HepG2 (cell line): ENCODE measurements around the gene KRT82. TPM values are rescaled to one million over a fixed set of nuclear protein-coding genes. Genes with fewer than 3 reads are reported as not detected.

Experiments
- ATAC-seq: fragments of 200-7000 bp; cut with Tn5 transposase; 3 replicates; pipeline ENCODE4 v1.9.1; 2020; ENCODE audit warnings: mild to moderate bottlenecking, moderate library complexity
- BruUV-seq: library from RNA; stranded (reverse); fragments of 400-500 nt; replicated peaks from 2 replicates; lab custom pipeline; 2021; lab: Mats Ljungman, UMichigan
- CTCF ChIA-PET: fragments of 300-600 bp; formaldehyde crosslinking; extraction: SDS; loops from one replicate; lab custom pipeline; 2021; ENCODE audit warnings: low total read pairs, inconsistent platforms, low intra/inter-chr PET ratio; lab: Yijun Ruan, JAX
- POLR2A ChIA-PET: fragments of 350-600 bp; sonication (Branson Sonifier 250); formaldehyde crosslinking; loops from one replicate; lab custom pipeline; 2020; ENCODE audit warnings: antibody characterized with exemption, inconsistent platforms; lab: Yijun Ruan, JAX
- DNase-seq: peaks from one replicate; pipeline ENCODE4 v3.0.0-alpha.2; 2015; ENCODE audit warnings: low spot score
- FAIRE-seq: peaks from 3 replicates; lab custom pipeline; 2011; peaks lifted over from hg19 to GRCh38; lab: Jason Lieb, UNC
- H2AFZ ChIP-seq: one replicate; pipeline ENCODE4 v1.6.1; 2011; ENCODE audit warnings: low read length, inconsistent platforms
- H3K27ac ChIP-seq: fragments of 300-600 bp; 3 replicates; pipeline ENCODE4 v1.8.0; 2011; ENCODE audit warnings: mixed run types, mild to moderate bottlenecking, mixed read lengths, low read length, inconsistent platforms; ENCODE audit not compliant: insufficient read depth; ENCODE audit errors: extremely low read length
- H3K27me3 ChIP-seq, 2 experiments: fragments of 200-600 bp in 1 of 2; 2 replicates in 1 of 2; 3 replicates in 1 of 2; pipeline versions ENCODE4 v1.6.0 to v1.8.0; 2011; ENCODE audit warnings: low read length in 2 of 2, mild to moderate bottlenecking in 2 of 2, moderate library complexity in 2 of 2, inconsistent platforms in 1 of 2; ENCODE audit not compliant: insufficient read depth in 2 of 2, control insufficient read depth in 1 of 2
- H3K36me3 ChIP-seq, 2 experiments: fragments of 200-600 bp in 1 of 2; replicated peaks in 1 of 2; 2 replicates in 1 of 2; 3 replicates in 1 of 2; pipeline versions ENCODE4 v1.5.1 to v1.8.0; 2011; ENCODE audit warnings: low read length in 2 of 2, inconsistent platforms in 1 of 2; ENCODE audit not compliant: insufficient read depth in 2 of 2, control insufficient read depth in 1 of 2
- H3K4me1 ChIP-seq: 2 replicates; pipeline ENCODE4 v1.5.1; 2012; ENCODE audit warnings: low read length, inconsistent platforms; ENCODE audit not compliant: insufficient read depth
- H3K4me2 ChIP-seq: 2 replicates; pipeline ENCODE4 v1.6.0; 2011; ENCODE audit warnings: low read depth, low read length, inconsistent platforms
- H3K4me3 ChIP-seq, 3 experiments: fragments of 200-600 bp in 1 of 3; sonication (generic), shearing (Covaris generic) in 1 of 3; replicated peaks in 1 of 3; 2 replicates each; pipeline ENCODE4 v1.5.1; 2011 to 2016; ENCODE audit warnings: low read length in 3 of 3, inconsistent platforms in 2 of 3, low read depth in 2 of 3, mild to moderate bottlenecking in 2 of 3, control low read depth in 1 of 3, mixed read lengths in 1 of 3; ENCODE audit not compliant: insufficient read depth in 1 of 3
- H3K79me2 ChIP-seq: one replicate; pipeline ENCODE4 v1.6.1; 2011; ENCODE audit warnings: low read length, inconsistent platforms; ENCODE audit not compliant: insufficient read depth
- H3K9ac ChIP-seq: 2 replicates; pipeline ENCODE4 v1.6.0; 2011; ENCODE audit warnings: mild to moderate bottlenecking, low read depth, low read length, inconsistent platforms; ENCODE audit not compliant: insufficient read depth
- H3K9me3 ChIP-seq: 2 replicates; pipeline ENCODE4 v1.5.1; 2012; ENCODE audit warnings: mild to moderate bottlenecking, low read length
- H4K20me1 ChIP-seq: 2 replicates; pipeline ENCODE4 v1.6.0; 2011; ENCODE audit warnings: inconsistent platforms, mild to moderate bottlenecking, low read length, moderate library complexity; ENCODE audit not compliant: insufficient read depth
- GRHL1 ChIP-seq: sonication (generic); formaldehyde crosslinking; conservative IDR thresholded peaks from 2 replicates; pipeline ENCODE4 v1.8.0; 2022; ENCODE audit warnings: missing genetic modification reagents
- GTF3A ChIP-seq: sonication (generic); formaldehyde crosslinking; conservative IDR thresholded peaks from 2 replicates; pipeline ENCODE4 v1.4.0; 2020; ENCODE audit warnings: mild to moderate bottlenecking, missing genetic modification reagents
- HOXD1 ChIP-seq: sonication (generic); formaldehyde crosslinking; IDR thresholded peaks from 2 replicates; pipeline ENCODE4 v1.5.0; 2020; ENCODE audit warnings: missing genetic modification reagents
- JUND ChIP-seq: sonication (generic); formaldehyde crosslinking; IDR thresholded peaks from 2 replicates; pipeline ENCODE4 v1.8.0; 2022; ENCODE audit warnings: mild to moderate bottlenecking, missing genetic modification reagents
- KLF15 ChIP-seq: sonication (generic); formaldehyde crosslinking; IDR thresholded peaks from 2 replicates; pipeline ENCODE4 v1.8.1; 2023; ENCODE audit warnings: borderline replicate concordance, mild to moderate bottlenecking, inconsistent platforms, missing genetic modification reagents, mixed read lengths
- NFE2 ChIP-seq: sonication (generic); formaldehyde crosslinking; IDR thresholded peaks from 2 replicates; pipeline ENCODE4 v1.4.0; 2020; ENCODE audit warnings: missing genetic modification reagents
- NFE2L1 ChIP-seq: sonication (generic); formaldehyde crosslinking; IDR thresholded peaks from 2 replicates; pipeline ENCODE4 v1.4.0; 2020; ENCODE audit warnings: missing genetic modification reagents, mild to moderate bottlenecking, borderline replicate concordance
- PAWR ChIP-seq: sonication (generic); formaldehyde crosslinking; IDR thresholded peaks from 2 replicates; pipeline ENCODE4 v1.4.0; 2020; ENCODE audit warnings: missing genetic modification reagents, mild to moderate bottlenecking, borderline replicate concordance
- PBX3 ChIP-seq: sonication (generic); formaldehyde crosslinking; IDR thresholded peaks from 2 replicates; pipeline ENCODE4 v1.8.1; 2023; ENCODE audit warnings: missing genetic modification reagents, inconsistent platforms, borderline replicate concordance
- RAD51 ChIP-seq: fragments of 450-650 bp; IDR thresholded peaks from 2 replicates; pipeline ENCODE4 v1.6.1; 2016; ENCODE audit warnings: borderline replicate concordance
- ZBTB20 ChIP-seq: sonication (generic); formaldehyde crosslinking; IDR thresholded peaks from 2 replicates; pipeline ENCODE4 v1.8.1; 2023; ENCODE audit warnings: missing genetic modification reagents, low read depth, mild to moderate bottlenecking, borderline replicate concordance
- ZBTB39 ChIP-seq: sonication (generic); formaldehyde crosslinking; IDR thresholded peaks from 2 replicates; pipeline ENCODE4 v1.5.0; 2020; ENCODE audit warnings: missing genetic modification reagents
- ZFP36L2 ChIP-seq: sonication (generic); formaldehyde crosslinking; IDR thresholded peaks from 2 replicates; pipeline ENCODE4 v1.4.0; 2020; ENCODE audit warnings: missing genetic modification reagents
- ZNF124 ChIP-seq: sonication (generic); formaldehyde crosslinking; IDR thresholded peaks from 2 replicates; pipeline ENCODE4 v1.4.0; 2020; ENCODE audit warnings: missing genetic modification reagents
- ZNF251 ChIP-seq: sonication (generic); formaldehyde crosslinking; IDR thresholded peaks from 2 replicates; pipeline ENCODE4 v1.9.0; 2021; ENCODE audit warnings: mild to moderate bottlenecking, missing genetic modification reagents
- ZNF333 ChIP-seq: sonication (generic); formaldehyde crosslinking; IDR thresholded peaks from 2 replicates; pipeline ENCODE4 v1.4.0; 2020; ENCODE audit warnings: mild to moderate bottlenecking, missing genetic modification reagents, borderline replicate concordance
- ZNF749 ChIP-seq: sonication (generic); formaldehyde crosslinking; IDR thresholded peaks from 2 replicates; pipeline ENCODE4 v1.8.0; 2022; ENCODE audit warnings: mild to moderate bottlenecking, missing genetic modification reagents, moderate library complexity, borderline replicate concordance
- ZNF75D ChIP-seq: sonication (generic); formaldehyde crosslinking; IDR thresholded peaks from 2 replicates; pipeline ENCODE4 v1.8.1; 2023; ENCODE audit warnings: missing genetic modification reagents, mild to moderate bottlenecking, borderline replicate concordance
- WGBS: methylation state at CpG from one replicate; pipeline ENCODE4 v1.1.6; 2017; ENCODE audit warnings: low lambda C conversion rate; 5-methylcytosine and 5-hydroxymethylcytosine counted together
- in situ Hi-C: cut with HindIII; loops from 2 replicates; pipeline ENCODE4 v1.10.0; 2017; ENCODE audit warnings: low pct_unique_long_range_greater_than_20kb; ENCODE audit not compliant: extremely low pct_ligation_motif_present
- intact Hi-C: fragments of 100-400 bp; cut with micrococcal nuclease; formaldehyde crosslinking; loops from one replicate; pipeline ENCODE4 v1.10.0; 2022; ENCODE audit not compliant: unreplicated experiment
- polyA plus RNA-seq, 8 experiments: library from polyadenylated mRNA; depleted of rRNA in 3 of 8; stranded (reverse) in 7 of 8; unstranded in 1 of 8; fragments of >200 nt; fragmentation: Illumina TruSeq in 4 of 8; extraction: Trizol in 4 of 8; gene quantifications; 2 replicates each; pipeline versions ENCODE4 v1.2.1 to v1.2.3, GENCODE V29; 2011 to 2016; ENCODE audit warnings: low read depth in 4 of 8, missing spikeins in 1 of 8, mixed read lengths in 1 of 8; ENCODE audit not compliant: insufficient read depth in 1 of 8
- total RNA-seq, 5 experiments: library from RNA; depleted of rRNA; stranded (reverse); fragments of >200 nt; fragmentation: Illumina TruSeq; extraction: Trizol; gene quantifications; 2 replicates each; pipeline ENCODE4 v1.2.3, GENCODE V29; 2016; ENCODE audit warnings: low read depth in 1 of 5
- TF ChIP-seq, protein P1 (sequence below): sonication (generic); formaldehyde crosslinking; IDR thresholded peaks from 2 replicates; pipeline ENCODE4 v1.8.0; 2022; ENCODE audit warnings: missing genetic modification reagents, low read depth, mild to moderate bottlenecking, borderline replicate concordance

KRT82 gene
- total and polyA plus RNA-seq, 2 of the 13 experiments (the other 11 are each of a cell fraction or from before 2014, with no cell fraction given), result not detected

DNA sequence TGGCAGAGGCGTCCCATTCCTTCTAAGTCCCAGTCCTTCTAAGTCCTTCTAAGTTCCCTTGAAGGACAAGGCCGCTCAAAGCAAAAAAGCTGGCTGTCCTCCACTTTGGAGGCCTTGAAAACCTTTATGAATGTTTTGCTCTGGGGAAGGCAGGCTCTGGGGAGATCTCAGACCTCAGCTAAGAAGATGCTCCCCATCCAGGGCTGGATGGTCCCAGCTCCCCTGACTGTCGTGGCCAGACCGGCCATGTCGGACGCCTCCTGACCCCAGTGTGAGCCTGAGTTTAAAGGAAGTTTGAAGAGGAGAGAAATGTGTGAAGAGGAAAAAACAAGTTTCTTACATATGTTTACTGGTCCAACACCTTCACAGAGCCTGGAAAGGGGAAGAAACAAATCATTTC, 26.6 kb downstream of the KRT82 start:
- H4K20me1 ChIP-seq, result no peaks in the 10 kb centered on the region
- no peak for TF ChIP-seq ZNF749 (CRISPR knock-in tag)
- TF ChIP-seq ZNF251 (CRISPR knock-in tag), result no peak
- TF ChIP-seq ZNF124 (CRISPR knock-in tag), result no peak
- TF ChIP-seq GRHL1 (CRISPR knock-in tag), result no peak
- TF ChIP-seq PAWR, result no peak
- no peak for TF ChIP-seq ZNF333 (CRISPR knock-in tag)
- no peak for TF ChIP-seq NFE2 (CRISPR knock-in tag)
- TF ChIP-seq RAD51, result no peak
- TF ChIP-seq JUND, result no peak
- no peak for TF ChIP-seq KLF15
- no peak for TF ChIP-seq HOXD1 (CRISPR knock-in tag)
- no peak for TF ChIP-seq ZBTB20
- TF ChIP-seq, protein P1, sequence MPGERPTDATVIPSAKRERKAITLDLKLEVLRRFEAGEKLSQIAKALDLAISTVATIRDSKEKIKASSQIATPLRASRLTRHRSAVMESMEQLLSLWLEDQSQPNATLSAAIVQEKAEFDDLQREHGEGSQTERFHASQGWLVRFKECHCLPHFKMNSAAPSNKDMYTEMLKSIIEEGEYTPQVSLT (CRISPR knock-in tag), result no peak
- TF ChIP-seq NFE2L1 (CRISPR knock-in tag), result no peak
- no peak for TF ChIP-seq ZFP36L2 (CRISPR knock-in tag)
- no peak for TF ChIP-seq PBX3 (CRISPR knock-in tag)
- TF ChIP-seq ZNF75D, result no peak
- no peak for TF ChIP-seq GTF3A
- TF ChIP-seq ZBTB39 (CRISPR knock-in tag), result no peak
- TF ChIP-seq, all 625 proteins: peak for 0
- H3K9ac ChIP-seq, result no peak overlapping the region
- H3K4me1 ChIP-seq, result no peaks in the 10 kb centered on the region
- H3K9me3 ChIP-seq, result no peaks in the 10 kb centered on the region
- 37% methylated on average over 6 of the region's 6 CpGs for WGBS
- H3K27ac ChIP-seq, result no peak overlapping the region
- POLR2A ChIA-PET, result no interaction called here
- DNase-seq (no peak), FAIRE-seq (no peak), ATAC-seq (no peak)
- H3K4me3 ChIP-seq, result no peak overlapping the region
- no peaks in the 10 kb centered on the region for H3K36me3 ChIP-seq
- H3K4me2 ChIP-seq, result no peak overlapping the region
- no peak overlapping the region for H2AFZ ChIP-seq
- CTCF ChIA-PET, result no interaction called here
- BruUV-seq, result no TSS peak
- intact Hi-C loops, result no loop called here
- in situ Hi-C loops, result loop anchor here (25.0 kb wide), 1 partner anchor 608 kb away; no protein-coding TSS in a partner anchor
- peaks cover 6 to 15% of the 10 kb centered on the region in 2 experiments; a peak in 3 of 5 replicates for H3K27me3 ChIP-seq
- no peaks in the 10 kb centered on the region for H3K79me2 ChIP-seq
